K562 (cell line): ENCODE measurements around the gene CLEC3B. TPM values are rescaled to one million over a fixed set of nuclear protein-coding genes. Genes with fewer than 3 reads are reported as not detected.

ENCODE experiments used
- ATAC-seq: fragments of 200-7000 bp; cut with Tn5 transposase; 3 replicates; pipeline ENCODE4 v1.9.1; 2020; ENCODE audit warnings: moderate library complexity
- BruUV-seq: library from RNA; stranded (reverse); fragments of 400-500 nt; replicated peaks from 2 replicates; lab custom pipeline; 2021; lab: Mats Ljungman, UMichigan
- CTCF ChIA-PET: fragments of 300-600 bp; formaldehyde crosslinking; extraction: SDS; loops from one replicate; lab custom pipeline; 2021; ENCODE audit warnings: low intra/inter-chr PET ratio; lab: Yijun Ruan, JAX
- POLR2A ChIA-PET: fragments of 300-600, 350-650 bp; sonication (Branson Sonifier 250); formaldehyde crosslinking; extraction: SDS; loops from one replicate; lab custom pipeline; 2021; ENCODE audit warnings: antibody characterized with exemption, inconsistent platforms; lab: Yijun Ruan, JAX
- DNase-seq, 4 experiments: peaks; one replicate each; pipeline versions ENCODE4 v3.0.0 to v3.0.0-alpha.2; 2011 to 2018; ENCODE audit warnings: low spot score in 3 of 4, mixed read lengths in 3 of 4; ENCODE audit errors: extremely low read depth in 1 of 4
- FAIRE-seq: peaks from 2 replicates; lab custom pipeline; 2011; peaks lifted over from hg19 to GRCh38; lab: Jason Lieb, UNC
- H2AFZ ChIP-seq: 2 replicates; pipeline ENCODE4 v1.6.0; 2011; ENCODE audit warnings: low read depth, low read length, control low read depth, inconsistent platforms
- H3K27ac ChIP-seq: fragments of 200-600 bp; 3 replicates; pipeline ENCODE4 v1.8.0; 2011; ENCODE audit warnings: low read depth, mild to moderate bottlenecking, control low read depth, inconsistent platforms, low read length, moderate library complexity, mixed read lengths; ENCODE audit errors: extremely low read depth
- H3K27me3 ChIP-seq, 2 experiments: fragments of 300-600 bp in 1 of 2; 2 replicates in 1 of 2; 3 replicates in 1 of 2; pipeline versions ENCODE4 v1.6.0 to v1.8.0; 2011; ENCODE audit warnings: inconsistent platforms in 2 of 2, low read length in 2 of 2, mild to moderate bottlenecking in 1 of 2, mixed read lengths in 1 of 2, moderate library complexity in 1 of 2; ENCODE audit not compliant: control insufficient read depth in 2 of 2, insufficient read depth in 2 of 2
- H3K36me3 ChIP-seq: fragments of 300-600 bp; 3 replicates; pipeline ENCODE4 v1.8.0; 2011; ENCODE audit warnings: mild to moderate bottlenecking, low read length, inconsistent platforms; ENCODE audit not compliant: control insufficient read depth, insufficient read depth
- H3K4me1 ChIP-seq, 2 experiments: fragments of 200-600 bp in 1 of 2; replicated peaks in 1 of 2; 2 replicates in 1 of 2; 3 replicates in 1 of 2; pipeline versions ENCODE4 v1.5.1 to v1.8.0; 2011; ENCODE audit warnings: inconsistent platforms in 2 of 2, low read length in 2 of 2, mild to moderate bottlenecking in 1 of 2, mixed read lengths in 1 of 2, moderate library complexity in 1 of 2; ENCODE audit not compliant: control insufficient read depth in 2 of 2, insufficient read depth in 2 of 2
- H3K4me2 ChIP-seq: 2 replicates; pipeline ENCODE4 v1.6.1; 2011; ENCODE audit warnings: low read length, control low read depth, inconsistent platforms, mixed read lengths; ENCODE audit not compliant: insufficient read depth
- H3K4me3 ChIP-seq: fragments of 200-600 bp; sonication (generic), shearing (Covaris generic); 2 replicates; pipeline ENCODE4 v1.5.1; 2016; ENCODE audit warnings: control low read depth, inconsistent platforms
- H3K79me2 ChIP-seq: fragments of 200-600 bp; 3 replicates; pipeline ENCODE4 v1.8.0; 2011; ENCODE audit warnings: low read length, inconsistent platforms; ENCODE audit not compliant: control insufficient read depth, insufficient read depth
- H3K9ac ChIP-seq, 2 experiments: 2 replicates each; pipeline versions ENCODE4 v1.6.0 to v1.6.1; 2011; ENCODE audit warnings: low read depth in 2 of 2, low read length in 2 of 2, control low read depth in 1 of 2, inconsistent platforms in 1 of 2, mild to moderate bottlenecking in 1 of 2, mixed read lengths in 1 of 2; ENCODE audit not compliant: insufficient read depth in 1 of 2
- H3K9me1 ChIP-seq: one replicate; pipeline ENCODE4 v1.6.0; 2011; ENCODE audit warnings: inconsistent platforms, mild to moderate bottlenecking, low read length, moderate library complexity; ENCODE audit not compliant: control insufficient read depth, insufficient read depth
- H3K9me3 ChIP-seq: replicated peaks from 2 replicates; pipeline ENCODE4 v1.5.1; 2011; ENCODE audit warnings: low read depth, low read length, inconsistent platforms; ENCODE audit not compliant: control insufficient read depth, insufficient read depth
- H4K20me1 ChIP-seq: replicated peaks from 2 replicates; pipeline ENCODE4 v1.6.1; 2011; ENCODE audit warnings: low read length, inconsistent platforms, mixed read lengths; ENCODE audit not compliant: control insufficient read depth, insufficient read depth
- BDP1 ChIP-seq: IDR thresholded peaks from 3 replicates; pipeline ENCODE4 v1.6.1; 2011; ENCODE audit not compliant: insufficient read length, insufficient read depth
- CC2D1A ChIP-seq: fragments of 450-650 bp; IDR thresholded peaks from 2 replicates; pipeline ENCODE4 v1.6.1; 2017; ENCODE audit warnings: mild to moderate bottlenecking
- CGGBP1 ChIP-seq: fragments of 250-450 bp; sonication (Bioruptor Pico); IDR thresholded peaks from 2 replicates; pipeline ENCODE4 v1.9.0; 2021; ENCODE audit warnings: mild to moderate bottlenecking
- E2F3 ChIP-seq: fragments of 250-450 bp; sonication (Bioruptor Pico); IDR thresholded peaks from 2 replicates; pipeline ENCODE4 v1.4.0; 2020; ENCODE audit warnings: mild to moderate bottlenecking
- HSF4 ChIP-seq: fragments of 250-450 bp; sonication (Bioruptor Pico); IDR thresholded peaks from 2 replicates; pipeline ENCODE4 v2.1.2; 2022; ENCODE audit warnings: mild to moderate bottlenecking, moderate library complexity, borderline replicate concordance
- NRF1 ChIP-seq, 2 experiments: fragments of 450-650 bp; IDR thresholded peaks in 1 of 2; conservative IDR thresholded peaks in 1 of 2; 2 replicates each; pipeline ENCODE4 v1.6.1; 2014; ENCODE audit warnings: mild to moderate bottlenecking in 2 of 2
- NUFIP1 ChIP-seq: fragments of 450-650 bp; IDR thresholded peaks from 2 replicates; pipeline ENCODE4 v1.6.1; 2018; ENCODE audit not compliant: partially characterized antibody
- POLR2B ChIP-seq: fragments of 450-650 bp; IDR thresholded peaks from 2 replicates; pipeline ENCODE4 v1.6.1; 2018; ENCODE audit warnings: low read depth; ENCODE audit not compliant: partially characterized antibody
- SMAD3 ChIP-seq: fragments of 450-650 bp; formaldehyde crosslinking; conservative IDR thresholded peaks from 2 replicates; pipeline ENCODE4 v1.4.0; 2020; ENCODE audit warnings: mild to moderate bottlenecking
- SREBF2 ChIP-seq: sonication (generic); formaldehyde crosslinking; IDR thresholded peaks from 2 replicates; pipeline ENCODE4 v1.4.0; 2020; ENCODE audit warnings: mild to moderate bottlenecking, missing genetic modification reagents
- STAG1 ChIP-seq: sonication (generic); formaldehyde crosslinking; IDR thresholded peaks from 2 replicates; pipeline ENCODE4 v1.5.0; 2020; ENCODE audit warnings: missing genetic modification reagents, borderline replicate concordance
- ZBTB49 ChIP-seq: sonication (generic); formaldehyde crosslinking; IDR thresholded peaks from 2 replicates; pipeline ENCODE4 v1.8.0; 2022; ENCODE audit warnings: missing genetic modification reagents, mild to moderate bottlenecking, borderline replicate concordance
- ZNF449 ChIP-seq: fragments of 250-450 bp; sonication (Bioruptor Pico); IDR thresholded peaks from 2 replicates; pipeline ENCODE4 v1.8.0; 2022; ENCODE audit warnings: moderate library complexity, mild to moderate bottlenecking, inconsistent platforms
- WGBS: fragments of 100-300 bp; shearing (Covaris generic); methylation state at CpG from one replicate; pipeline ENCODE4 v1.1.6; 2016; ENCODE audit warnings: low coverage, mixed read lengths; ENCODE audit not compliant: insufficient coverage; ENCODE audit errors: missing lambda C conversion rate; 5-methylcytosine and 5-hydroxymethylcytosine counted together
- in situ Hi-C: fragments of 300-500 bp; cut with MboI; formaldehyde crosslinking; loops from 4 replicates; pipeline ENCODE4 v1.15.0; 2018; ENCODE audit warnings: inconsistent platforms, mixed read lengths
- intact Hi-C: fragments of 100-400 bp; cut with micrococcal nuclease; formaldehyde crosslinking; loops from 2 replicates; pipeline ENCODE4 v1.14.2; 2022
- polyA plus RNA-seq, 8 experiments: library from polyadenylated mRNA; depleted of rRNA in 4 of 8; stranded (reverse) in 5 of 8; unstranded in 3 of 8; fragments of >200 nt; fragmentation: Nextera tagmentation in 2 of 8; fragmentation: Illumina TruSeq in 1 of 8; extraction: Ambion mirVana in 2 of 8; extraction: Trizol in 1 of 8; gene quantifications; 2 replicates each; pipeline versions ENCODE4 v1.2.1 to v1.2.3, GENCODE V29; 2011 to 2014; ENCODE audit warnings: inconsistent platforms in 1 of 8, missing spikeins in 1 of 8
- total RNA-seq, 7 experiments: library from RNA; depleted of rRNA in 6 of 7; stranded (reverse); fragments of >200 nt in 6 of 7; fragmentation: Illumina TruSeq in 2 of 7; extraction: Trizol in 2 of 7; gene quantifications; 2 replicates each; pipeline versions ENCODE4 v1.2.1 to v1.2.3, GENCODE V29; 2011 to 2021; ENCODE audit warnings: low replicate concordance in 1 of 7
- TF ChIP-seq, protein P1 (sequence below): sonication (generic); formaldehyde crosslinking; IDR thresholded peaks from 2 replicates; pipeline ENCODE4 v1.8.1; 2023; ENCODE audit warnings: missing genetic modification reagents, mild to moderate bottlenecking, borderline replicate concordance

Gene CLEC3B
- total and polyA plus RNA-seq, 9 of the 15 experiments (the other 6 are each of a cell fraction or from before 2014, with no cell fraction given): not detected

GRCh38 chr3:45031531-45031930 is 5.4 kb downstream of the CLEC3B start:
- FAIRE-seq (peak; percentile 75), ATAC-seq (no peak), DNase-seq (no peak)
- peaks cover 0 to 9% of the 10 kb centered on the region in 2 experiments; a peak in 2 of 5 replicates for H3K4me1 ChIP-seq
- in situ Hi-C loops (loop anchor here (10.0 to 25.0 kb wide), 3 partner anchors 893 to 1381 kb away; partner anchors contain the start of genes CCR5AS and CCRL2), intact Hi-C loops (loop anchor here (10.0 kb wide), 2 partner anchors 903 to 1173 kb away; partner anchors contain the start of gene CCR1)
- H3K9ac ChIP-seq: no peak overlapping the region
- 11% methylated on average over 3 of the region's 3 CpGs for WGBS
- no peak overlapping the region for H2AFZ ChIP-seq
- no peak overlapping the region for H3K27ac ChIP-seq
- ChIA-PET CTCF (no interaction called here), POLR2A (interaction anchor here (0.8 kb wide), 2 partner anchors 55 to 179 kb away, joined by 3 read pairs; no protein-coding TSS in a partner anchor)
- no peaks in the 10 kb centered on the region for H3K36me3 ChIP-seq
- no peaks in the 10 kb centered on the region for H3K79me2 ChIP-seq
- no peak overlapping the region for H3K4me3 ChIP-seq
- peaks cover 8 to 46% of the 10 kb centered on the region in 2 experiments; a peak in 4 of 5 replicates for H3K27me3 ChIP-seq
- H4K20me1 ChIP-seq: no peaks in the 10 kb centered on the region
- H3K4me2 ChIP-seq: no peak overlapping the region
- no peaks in the 10 kb centered on the region for H3K9me3 ChIP-seq
- no peaks in the 10 kb centered on the region for H3K9me1 ChIP-seq
- BruUV-seq: no TSS peak
- TF ChIP-seq HSF4 (CRISPR knock-in tag) (no peak), CC2D1A (no peak), CGGBP1 (CRISPR knock-in tag) (no peak), SREBF2 (CRISPR knock-in tag) (no peak), NRF1 (conservative IDR thresholded peaks at IDR 0.05 in 1 of 2, IDR thresholded peaks at IDR 0.05 in 1 of 2) (no peak), NUFIP1 (no peak), E2F3 (CRISPR knock-in tag) (no peak), BDP1 (no peak), ZNF449 (CRISPR knock-in tag) (no peak), STAG1 (no peak), SMAD3 (CRISPR knock-in tag) (no peak), POLR2B (no peak), ZBTB49 (CRISPR knock-in tag) (no peak)
- TF ChIP-seq, protein P1, sequence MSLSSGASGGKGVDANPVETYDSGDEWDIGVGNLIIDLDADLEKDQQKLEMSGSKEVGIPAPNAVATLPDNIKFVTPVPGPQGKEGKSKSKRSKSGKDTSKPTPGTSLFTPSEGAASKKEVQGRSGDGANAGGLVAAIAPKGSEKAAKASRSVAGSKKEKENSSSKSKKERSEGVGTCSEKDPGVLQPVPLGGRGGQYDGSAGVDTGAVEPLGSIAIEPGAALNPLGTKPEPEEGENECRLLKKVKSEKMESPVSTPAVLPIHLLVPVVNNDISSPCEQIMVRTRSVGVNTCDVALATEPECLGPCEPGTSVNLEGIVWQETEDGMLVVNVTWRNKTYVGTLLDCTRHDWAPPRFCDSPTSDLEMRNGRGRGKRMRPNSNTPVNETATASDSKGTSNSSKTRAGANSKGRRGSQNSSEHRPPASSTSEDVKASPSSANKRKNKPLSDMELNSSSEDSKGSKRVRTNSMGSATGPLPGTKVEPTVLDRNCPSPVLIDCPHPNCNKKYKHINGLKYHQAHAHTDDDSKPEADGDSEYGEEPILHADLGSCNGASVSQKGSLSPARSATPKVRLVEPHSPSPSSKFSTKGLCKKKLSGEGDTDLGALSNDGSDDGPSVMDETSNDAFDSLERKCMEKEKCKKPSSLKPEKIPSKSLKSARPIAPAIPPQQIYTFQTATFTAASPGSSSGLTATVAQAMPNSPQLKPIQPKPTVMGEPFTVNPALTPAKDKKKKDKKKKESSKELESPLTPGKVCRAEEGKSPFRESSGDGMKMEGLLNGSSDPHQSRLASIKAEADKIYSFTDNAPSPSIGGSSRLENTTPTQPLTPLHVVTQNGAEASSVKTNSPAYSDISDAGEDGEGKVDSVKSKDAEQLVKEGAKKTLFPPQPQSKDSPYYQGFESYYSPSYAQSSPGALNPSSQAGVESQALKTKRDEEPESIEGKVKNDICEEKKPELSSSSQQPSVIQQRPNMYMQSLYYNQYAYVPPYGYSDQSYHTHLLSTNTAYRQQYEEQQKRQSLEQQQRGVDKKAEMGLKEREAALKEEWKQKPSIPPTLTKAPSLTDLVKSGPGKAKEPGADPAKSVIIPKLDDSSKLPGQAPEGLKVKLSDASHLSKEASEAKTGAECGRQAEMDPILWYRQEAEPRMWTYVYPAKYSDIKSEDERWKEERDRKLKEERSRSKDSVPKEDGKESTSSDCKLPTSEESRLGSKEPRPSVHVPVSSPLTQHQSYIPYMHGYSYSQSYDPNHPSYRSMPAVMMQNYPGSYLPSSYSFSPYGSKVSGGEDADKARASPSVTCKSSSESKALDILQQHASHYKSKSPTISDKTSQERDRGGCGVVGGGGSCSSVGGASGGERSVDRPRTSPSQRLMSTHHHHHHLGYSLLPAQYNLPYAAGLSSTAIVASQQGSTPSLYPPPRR (CRISPR knock-in tag): no peak
